NCI-H2196 treated with DMSO at 0.1 percent for 48 hours (cell line): ENCODE results near the gene C5orf52.
"Not testable (repeated sequence)": the region's sequence is repeated elsewhere in the genome, so short reads cannot be mapped to it uniquely, and the experiment has no call there.

ENCODE experiments used
- DNase-seq: peaks from one replicate; lab custom pipeline; 2025; ENCODE audit not compliant: unreplicated experiment; lab: John Stamatoyannopoulos, UW

Gene C5orf52

GRCh38 chr5:157677931-157678330 lies 6.6 kb downstream of the C5orf52 start:
- no peak for DNase-seq

- no peak for DNase-seq
These were observed 8.5 kb downstream of the C5orf52 start for GRCh38 chr5:157679801-157680200.

GRCh38 chr5:157680239-157680638 lies 8.9 kb downstream of the C5orf52 start:
- no peak for DNase-seq

GRCh38 chr5:157681048-157681447 lies 9.7 kb downstream of the C5orf52 start:
- DNase-seq = no peak

- DNase-seq = no peak
These were observed 10.9 kb downstream of the C5orf52 start for GRCh38 chr5:157682257-157682656.

- DNase-seq = not testable (repeated sequence)
These were observed 15.2 kb downstream of the C5orf52 start for GRCh38 chr5:157686276-157687197.

- no peak for DNase-seq
These were observed 15.8 kb downstream of the C5orf52 start for GRCh38 chr5:157687198-157687554.

GRCh38 chr5:157689942-157690689 lies 18.8 kb downstream of the C5orf52 start:
- DNase-seq = no peak

- no peak for DNase-seq
These were observed 19.5 kb downstream of the C5orf52 start for GRCh38 chr5:157690690-157691433.

- DNase-seq = not testable (repeated sequence)
These were observed 22.5 kb downstream of the C5orf52 start for GRCh38 chr5:157693816-157694215.

- DNase-seq = not testable (repeated sequence)
These were observed 24.8 kb downstream of the C5orf52 start for GRCh38 chr5:157696154-157696553.

GRCh38 chr5:157698674-157699073 lies 27.3 kb downstream of the C5orf52 start:
- not testable (repeated sequence) for DNase-seq

GRCh38 chr5:157703736-157704135 lies 32.4 kb downstream of the C5orf52 start:
- no peak for DNase-seq

- no peak for DNase-seq
These were observed 37.5 kb downstream of the C5orf52 start for GRCh38 chr5:157708866-157709265.

GRCh38 chr5:157709346-157709745 lies 38.0 kb downstream of the C5orf52 start:
- DNase-seq = no peak

- DNase-seq = no peak
These were observed 39.1 kb downstream of the C5orf52 start for GRCh38 chr5:157710431-157710830.

- no peak for DNase-seq
These were observed 39.5 kb downstream of the C5orf52 start for GRCh38 chr5:157710882-157711281.

- no peak for DNase-seq
These were observed 42.7 kb downstream of the C5orf52 start for GRCh38 chr5:157713830-157714595.

- DNase-seq = no peak
These were observed 43.2 kb downstream of the C5orf52 start for GRCh38 chr5:157714596-157714864.

GRCh38 chr5:157718519-157718918 lies 47.2 kb downstream of the C5orf52 start:
- DNase-seq = no peak

- DNase-seq = no peak
These were observed 47.9 kb downstream of the C5orf52 start for GRCh38 chr5:157719245-157719644.
